ENCODE measurements around the gene BICDL2.

DNA sequence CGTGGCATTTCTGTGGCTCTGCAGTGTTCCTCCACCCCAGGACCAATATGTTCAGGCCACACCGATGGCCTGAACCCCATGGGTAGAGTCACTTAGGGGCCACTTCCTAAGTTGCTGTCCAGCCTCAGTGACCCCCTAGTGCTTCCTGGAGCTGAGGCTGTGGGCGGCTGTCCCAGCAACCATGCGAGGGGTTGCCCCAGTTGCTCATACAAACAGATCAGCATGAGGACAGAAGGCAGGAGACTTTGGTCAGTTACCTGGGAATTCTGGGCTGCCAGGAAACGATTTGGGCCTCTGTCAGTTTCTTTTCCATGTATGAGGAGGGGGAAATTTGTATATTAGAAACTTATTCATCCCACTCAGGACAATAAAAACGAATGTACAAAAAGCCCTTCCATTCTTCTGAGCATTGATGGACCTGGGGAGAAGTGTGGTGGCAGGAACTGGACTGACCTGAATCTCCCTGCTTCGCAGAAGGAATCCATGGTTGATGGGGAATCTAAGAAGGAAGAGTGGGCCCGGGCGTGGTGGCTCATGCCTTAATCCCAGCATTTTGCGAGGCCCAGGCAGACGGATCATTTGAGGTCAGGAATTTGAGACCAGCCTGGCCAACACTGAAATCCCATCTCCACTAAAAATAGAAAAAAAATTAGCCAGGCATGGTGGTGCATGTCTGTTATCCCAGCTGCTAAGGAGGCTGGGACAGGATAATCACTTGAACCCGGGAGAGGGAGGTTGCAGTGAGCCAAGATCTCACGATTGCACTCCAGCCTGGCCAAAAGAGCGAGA, 23.8 kb upstream of the BICDL2 start:
- TF ChIP-seq, protein P1, sequence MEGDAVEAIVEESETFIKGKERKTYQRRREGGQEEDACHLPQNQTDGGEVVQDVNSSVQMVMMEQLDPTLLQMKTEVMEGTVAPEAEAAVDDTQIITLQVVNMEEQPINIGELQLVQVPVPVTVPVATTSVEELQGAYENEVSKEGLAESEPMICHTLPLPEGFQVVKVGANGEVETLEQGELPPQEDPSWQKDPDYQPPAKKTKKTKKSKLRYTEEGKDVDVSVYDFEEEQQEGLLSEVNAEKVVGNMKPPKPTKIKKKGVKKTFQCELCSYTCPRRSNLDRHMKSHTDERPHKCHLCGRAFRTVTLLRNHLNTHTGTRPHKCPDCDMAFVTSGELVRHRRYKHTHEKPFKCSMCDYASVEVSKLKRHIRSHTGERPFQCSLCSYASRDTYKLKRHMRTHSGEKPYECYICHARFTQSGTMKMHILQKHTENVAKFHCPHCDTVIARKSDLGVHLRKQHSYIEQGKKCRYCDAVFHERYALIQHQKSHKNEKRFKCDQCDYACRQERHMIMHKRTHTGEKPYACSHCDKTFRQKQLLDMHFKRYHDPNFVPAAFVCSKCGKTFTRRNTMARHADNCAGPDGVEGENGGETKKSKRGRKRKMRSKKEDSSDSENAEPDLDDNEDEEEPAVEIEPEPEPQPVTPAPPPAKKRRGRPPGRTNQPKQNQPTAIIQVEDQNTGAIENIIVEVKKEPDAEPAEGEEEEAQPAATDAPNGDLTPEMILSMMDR (IDR thresholded peaks at IDR 0.05; ENCODE audit: extremely low read depth in 1 of 2, insufficient read depth in 1 of 2, low read depth in 1 of 2, low read length in 2 of 2) = no peak
- TF ChIP-seq GATA2 (IDR thresholded peaks at IDR 0.05; ENCODE audit: insufficient read depth, insufficient read length, low read depth, low read length) = no peak
- TF ChIP-seq EZH2 (IDR thresholded peaks at IDR 0.05; ENCODE audit: borderline replicate concordance, low read depth, low read length, severe bottlenecking) = no peak
- no peak for TF ChIP-seq POLR2AphosphoS5 (IDR thresholded peaks at IDR 0.05; ENCODE audit: insufficient read depth, low read depth, low read length)
- TF ChIP-seq JUN (IDR thresholded peaks at IDR 0.05; ENCODE audit: borderline replicate concordance, insufficient read depth, insufficient read length, low read depth) = no peak
- no peak for TF ChIP-seq POLR2A (IDR thresholded peaks at IDR 0.05; ENCODE audit: low read depth, low read length)
- no peak for TF ChIP-seq MYC (IDR thresholded peaks at IDR 0.05; ENCODE audit: low read depth, low read length)
